OCI-LY7 (cell line): ENCODE measurements around the gene TAF8.

Experiments
- EZH2phosphoT487 ChIP-seq: fragments of 200-600 bp; sonication (generic); IDR thresholded peaks from 2 replicates; pipeline ENCODE4 v1.6.1; 2018; ENCODE audit warnings: low read depth, borderline replicate concordance, mild to moderate bottlenecking, mixed run types, antibody characterized with exemption, low read length, moderate library complexity, mixed read lengths
- TF ChIP-seq, protein P1 (sequence below): fragments of 200-600 bp; sonication (generic); conservative IDR thresholded peaks from 2 replicates; pipeline ENCODE4 v1.5.1; 2014; ENCODE audit warnings: mild to moderate bottlenecking, antibody characterized with exemption, low read length, moderate library complexity, mixed read lengths

DNA sequence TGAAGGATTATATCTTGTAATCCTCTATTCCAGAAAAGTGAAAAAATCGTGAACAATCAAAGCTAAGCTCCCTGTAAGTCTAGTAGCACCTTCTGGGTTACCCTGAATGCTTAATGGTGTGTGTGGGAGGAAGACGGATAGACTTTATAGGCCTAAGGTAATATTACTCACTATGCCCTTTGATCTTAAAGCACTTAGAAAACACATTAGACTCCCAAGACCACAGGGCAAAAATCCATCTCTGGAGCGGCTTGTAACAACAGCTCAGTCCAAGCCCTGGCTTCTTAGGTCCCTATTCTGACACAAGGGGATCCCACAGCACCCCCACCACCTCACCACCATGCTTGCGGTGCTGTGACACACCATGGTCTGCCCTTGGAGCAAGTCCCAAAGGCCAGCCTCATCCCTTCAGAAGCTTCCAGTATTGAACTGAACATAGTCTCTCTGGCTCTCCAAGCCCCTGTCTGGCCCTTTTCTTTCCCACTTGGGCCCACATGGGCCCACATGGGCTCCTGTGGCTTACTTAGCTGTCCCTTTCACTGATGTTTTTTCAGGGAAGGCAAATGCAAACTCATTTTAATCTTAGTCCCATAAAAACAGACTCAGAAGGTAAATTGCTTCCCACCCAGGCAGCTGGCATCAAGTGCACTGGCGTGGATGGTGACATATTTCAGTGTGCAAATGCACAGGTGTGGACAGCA, 63.8 kb downstream of the TAF8 start:
- TF ChIP-seq EZH2phosphoT487: no peak
- TF ChIP-seq, protein P1, sequence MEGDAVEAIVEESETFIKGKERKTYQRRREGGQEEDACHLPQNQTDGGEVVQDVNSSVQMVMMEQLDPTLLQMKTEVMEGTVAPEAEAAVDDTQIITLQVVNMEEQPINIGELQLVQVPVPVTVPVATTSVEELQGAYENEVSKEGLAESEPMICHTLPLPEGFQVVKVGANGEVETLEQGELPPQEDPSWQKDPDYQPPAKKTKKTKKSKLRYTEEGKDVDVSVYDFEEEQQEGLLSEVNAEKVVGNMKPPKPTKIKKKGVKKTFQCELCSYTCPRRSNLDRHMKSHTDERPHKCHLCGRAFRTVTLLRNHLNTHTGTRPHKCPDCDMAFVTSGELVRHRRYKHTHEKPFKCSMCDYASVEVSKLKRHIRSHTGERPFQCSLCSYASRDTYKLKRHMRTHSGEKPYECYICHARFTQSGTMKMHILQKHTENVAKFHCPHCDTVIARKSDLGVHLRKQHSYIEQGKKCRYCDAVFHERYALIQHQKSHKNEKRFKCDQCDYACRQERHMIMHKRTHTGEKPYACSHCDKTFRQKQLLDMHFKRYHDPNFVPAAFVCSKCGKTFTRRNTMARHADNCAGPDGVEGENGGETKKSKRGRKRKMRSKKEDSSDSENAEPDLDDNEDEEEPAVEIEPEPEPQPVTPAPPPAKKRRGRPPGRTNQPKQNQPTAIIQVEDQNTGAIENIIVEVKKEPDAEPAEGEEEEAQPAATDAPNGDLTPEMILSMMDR: no peak
